GM23338 (cell line): Measurements from ENCODE around the gene DNAJC7. TPM values are rescaled to one million over a fixed set of nuclear protein-coding genes. Genes with fewer than 3 reads are reported as not detected.

Source experiments
- ATAC-seq: fragments of 200-7000 bp; cut with Tn5 transposase; 3 replicates; pipeline ENCODE4 v1.9.1; 2020
- DNase-seq: peaks from one replicate; pipeline ENCODE4 v3.0.0-alpha.2; 2015; ENCODE audit warnings: low spot score
- H2AFZ ChIP-seq: fragments of 200-600 bp; sonication (generic); 2 replicates; pipeline ENCODE4 v1.8.0; 2016; ENCODE audit warnings: antibody characterized with exemption, mild to moderate bottlenecking, moderate library complexity
- H3F3A ChIP-seq: fragments of 200-600 bp; sonication (generic); replicated peaks from 2 replicates; pipeline ENCODE4 v1.8.0; 2017; ENCODE audit warnings: antibody characterized with exemption, mixed run types, low read depth
- H3K27ac ChIP-seq: fragments of 200-600 bp; sonication (generic); 2 replicates; pipeline ENCODE4 v1.6.1; 2016; ENCODE audit warnings: low read depth
- H3K27me3 ChIP-seq: fragments of 200-600 bp; sonication (generic); 2 replicates; pipeline ENCODE4 v1.8.0; 2016; ENCODE audit warnings: mild to moderate bottlenecking, mixed run types, moderate library complexity; ENCODE audit not compliant: insufficient read depth
- H3K36me3 ChIP-seq: fragments of 200-600 bp; sonication (generic); 2 replicates; pipeline ENCODE4 v1.8.0; 2016; ENCODE audit warnings: mild to moderate bottlenecking; ENCODE audit not compliant: insufficient read depth
- H3K4me1 ChIP-seq: fragments of 200-600 bp; sonication (generic); 2 replicates; pipeline ENCODE4 v1.8.0; 2016; ENCODE audit warnings: mild to moderate bottlenecking, moderate library complexity; ENCODE audit not compliant: insufficient read depth
- H3K4me2 ChIP-seq: fragments of 200-600 bp; sonication (generic); 2 replicates; pipeline ENCODE4 v1.7.1; 2017; ENCODE audit warnings: mixed run types
- H3K4me3 ChIP-seq: fragments of 200-600 bp; sonication (generic); 2 replicates; pipeline ENCODE4 v1.6.1; 2016; ENCODE audit warnings: mixed run types
- H3K79me2 ChIP-seq: fragments of 200-600 bp; sonication (generic); replicated peaks from 2 replicates; pipeline ENCODE4 v1.8.0; 2017; ENCODE audit warnings: mild to moderate bottlenecking; ENCODE audit not compliant: insufficient read depth
- H3K9me2 ChIP-seq: fragments of 200-600 bp; sonication (generic); 2 replicates; pipeline ENCODE4 v1.8.0; 2017; ENCODE audit not compliant: insufficient read depth
- H4K20me1 ChIP-seq: fragments of 200-600 bp; sonication (generic); replicated peaks from 2 replicates; pipeline ENCODE4 v1.8.0; 2017; ENCODE audit warnings: mild to moderate bottlenecking; ENCODE audit not compliant: insufficient read depth
- H3K27ac Mint-ChIP-seq: 2 replicates; pipeline ENCODE4 v1.8.0; 2020; ENCODE audit warnings: inconsistent platforms, mild to moderate bottlenecking, moderate library complexity, mixed read lengths
- H3K27me3 Mint-ChIP-seq: 3 replicates; pipeline ENCODE4 v1.8.0; 2022; ENCODE audit warnings: low read depth, mild to moderate bottlenecking, moderate library complexity, mixed read lengths, inconsistent platforms; ENCODE audit not compliant: insufficient read depth, poor library complexity
- H3K36me3 Mint-ChIP-seq: 3 replicates; pipeline ENCODE4 v1.8.0; 2021; ENCODE audit warnings: low read depth, mild to moderate bottlenecking, inconsistent platforms, moderate library complexity, mixed read lengths
- H3K4me1 Mint-ChIP-seq: 3 replicates; pipeline ENCODE4 v1.8.0; 2020; ENCODE audit warnings: mild to moderate bottlenecking, inconsistent platforms, mixed read lengths
- H3K4me3 Mint-ChIP-seq: 3 replicates; pipeline ENCODE4 v1.8.0; 2021; ENCODE audit warnings: moderate library complexity, mild to moderate bottlenecking, inconsistent platforms, mixed read lengths
- H3K9me3 Mint-ChIP-seq: 3 replicates; pipeline ENCODE4 v1.8.0; 2020; ENCODE audit warnings: moderate library complexity, mild to moderate bottlenecking, inconsistent platforms, mixed read lengths
- CREB1 ChIP-seq: fragments of 250-450 bp; sonication (Bioruptor Pico); IDR thresholded peaks from 2 replicates; pipeline ENCODE4 v1.5.0; 2020; ENCODE audit warnings: low read depth, mild to moderate bottlenecking, moderate library complexity
- CTCF ChIP-seq, 2 experiments: fragments of 200-600 bp in 1 of 2; sonication (generic) in 1 of 2; conservative IDR thresholded peaks; 2 replicates each; pipeline versions ENCODE4 v1.5.1 to v1.6.1; 2016 to 2017; ENCODE audit warnings: antibody characterized with exemption in 2 of 2, low read depth in 2 of 2, mild to moderate bottlenecking in 2 of 2, moderate library complexity in 1 of 2
- ETS1 ChIP-seq: IDR thresholded peaks from 2 replicates; pipeline ENCODE4 v1.6.1; 2016; ENCODE audit warnings: antibody characterized with exemption
- EZH2 ChIP-seq: fragments of 200-600 bp; sonication (generic); IDR thresholded peaks from one replicate; pipeline ENCODE4 v1.8.0; 2017; ENCODE audit warnings: antibody characterized with exemption, mild to moderate bottlenecking, low read depth; ENCODE audit not compliant: unreplicated experiment
- EZH2phosphoT487 ChIP-seq: fragments of 200-600 bp; sonication (generic); IDR thresholded peaks from one replicate; pipeline ENCODE4 v1.8.1; 2018; ENCODE audit warnings: antibody characterized with exemption; ENCODE audit not compliant: unreplicated experiment
- JUNB ChIP-seq: IDR thresholded peaks from one replicate; pipeline ENCODE4 v1.6.1; 2016; ENCODE audit warnings: antibody characterized with exemption; ENCODE audit not compliant: unreplicated experiment
- NANOG ChIP-seq: IDR thresholded peaks from 2 replicates; pipeline ENCODE4 v1.6.1; 2016; ENCODE audit warnings: antibody characterized with exemption, borderline replicate concordance
- POLR2AphosphoS5 ChIP-seq: IDR thresholded peaks from 2 replicates; pipeline ENCODE4 v1.6.1; 2016; ENCODE audit warnings: antibody characterized with exemption, low read depth
- REST ChIP-seq: IDR thresholded peaks from one replicate; pipeline ENCODE4 v1.6.1; 2018; ENCODE audit warnings: antibody characterized with exemption; ENCODE audit not compliant: unreplicated experiment
- STAT1 ChIP-seq: IDR thresholded peaks from one replicate; pipeline ENCODE4 v1.6.1; 2016; ENCODE audit warnings: antibody characterized with exemption; ENCODE audit not compliant: unreplicated experiment
- ZNF114 ChIP-seq: fragments of 250-450 bp; sonication (Bioruptor Pico); IDR thresholded peaks from 2 replicates; pipeline ENCODE4 v1.5.0; 2020; ENCODE audit warnings: mild to moderate bottlenecking, moderate library complexity
- ZNF331 ChIP-seq: fragments of 250-450 bp; sonication (Bioruptor Pico); IDR thresholded peaks from 2 replicates; pipeline ENCODE4 v1.5.0; 2020; ENCODE audit warnings: low read depth, mild to moderate bottlenecking, moderate library complexity
- ZNF462 ChIP-seq: fragments of 250-450 bp; sonication (Bioruptor Pico); IDR thresholded peaks from 2 replicates; pipeline ENCODE4 v1.5.0; 2020; ENCODE audit warnings: mild to moderate bottlenecking, moderate library complexity
- polyA plus RNA-seq: library from polyadenylated mRNA; unstranded; fragments of >200 nt; fragmentation: Nextera tagmentation; extraction: Ambion mirVana; gene quantifications from 2 replicates; pipeline ENCODE4 v1.2.1, GENCODE V29; 2016
- total RNA-seq: library from RNA; depleted of rRNA; stranded (reverse); fragments of >200 nt; shearing (Covaris generic); gene quantifications from 2 replicates; pipeline ENCODE4 v1.2.3, GENCODE V29; 2014

The DNAJC7 gene
- total and polyA plus RNA-seq, 2 experiments from 2014 or later: 139 to 141 TPM

GRCh38 chr17:41986634-41987033 lies 30.6 kb downstream of the DNAJC7 start:
- peaks cover 95% of the 10 kb centered on the region for H3K36me3 Mint-ChIP-seq
- no peaks in the 10 kb centered on the region for H3K9me3 Mint-ChIP-seq
- no peaks in the 10 kb centered on the region for H3K4me1 Mint-ChIP-seq
- no peak overlapping the region for H3K27ac Mint-ChIP-seq
- TF ChIP-seq CREB1: no peak
- TF ChIP-seq EZH2phosphoT487: no peak
- TF ChIP-seq REST: no peak
- no peak for TF ChIP-seq ZNF462 (CRISPR knock-in tag)
- TF ChIP-seq STAT1: no peak
- TF ChIP-seq JUNB: no peak
- TF ChIP-seq ZNF331: no peak
- no peak for TF ChIP-seq ETS1
- TF ChIP-seq EZH2: no peak
- no peak for TF ChIP-seq NANOG
- no peak for TF ChIP-seq POLR2AphosphoS5
- no peak for TF ChIP-seq ZNF114
- no peak for TF ChIP-seq CTCF (conservative IDR thresholded peaks at IDR 0.05; ENCODE audit: low read depth in 2 of 2)
- H3F3A ChIP-seq: peaks cover 24% of the 10 kb centered on the region
- H3K4me3 ChIP-seq: no peak overlapping the region
- no peak overlapping the region for H3K27ac ChIP-seq
- no peak for ATAC-seq
- H3K27me3 ChIP-seq: no peaks in the 10 kb centered on the region
- H3K4me3 Mint-ChIP-seq: no peak overlapping the region
- peaks cover 36% of the 10 kb centered on the region for H4K20me1 ChIP-seq
- H2AFZ ChIP-seq: no peak overlapping the region
- no peaks in the 10 kb centered on the region for H3K9me2 ChIP-seq
- no peaks in the 10 kb centered on the region for H3K4me1 ChIP-seq
- H3K79me2 ChIP-seq: 0 out of 2 replicates have a peak, but pooled peaks cover 4% of the 10 kb centered on the region
- H3K27me3 Mint-ChIP-seq: peaks cover 6% of the 10 kb centered on the region
- H3K36me3 ChIP-seq: peaks cover 83% of the 10 kb centered on the region
- no peak overlapping the region for H3K4me2 ChIP-seq
- DNase-seq: no peak
